Epidermal melanocyte (primary cell): Measurements from ENCODE around the gene PRDX1.
"Not testable (repeated sequence)": the region's sequence is repeated elsewhere in the genome, so short reads cannot be mapped to it uniquely, and the experiment has no call there.

Experiments used
- DNase-seq: peaks from one replicate; pipeline ENCODE4 v3.0.0; 2011; ENCODE audit warnings: low spot score; ENCODE audit not compliant: insufficient read length

The PRDX1 gene

GRCh38 chr1:45507195-45507594, 14.5 kb downstream of the PRDX1 start:
- no peak for DNase-seq

DNA sequence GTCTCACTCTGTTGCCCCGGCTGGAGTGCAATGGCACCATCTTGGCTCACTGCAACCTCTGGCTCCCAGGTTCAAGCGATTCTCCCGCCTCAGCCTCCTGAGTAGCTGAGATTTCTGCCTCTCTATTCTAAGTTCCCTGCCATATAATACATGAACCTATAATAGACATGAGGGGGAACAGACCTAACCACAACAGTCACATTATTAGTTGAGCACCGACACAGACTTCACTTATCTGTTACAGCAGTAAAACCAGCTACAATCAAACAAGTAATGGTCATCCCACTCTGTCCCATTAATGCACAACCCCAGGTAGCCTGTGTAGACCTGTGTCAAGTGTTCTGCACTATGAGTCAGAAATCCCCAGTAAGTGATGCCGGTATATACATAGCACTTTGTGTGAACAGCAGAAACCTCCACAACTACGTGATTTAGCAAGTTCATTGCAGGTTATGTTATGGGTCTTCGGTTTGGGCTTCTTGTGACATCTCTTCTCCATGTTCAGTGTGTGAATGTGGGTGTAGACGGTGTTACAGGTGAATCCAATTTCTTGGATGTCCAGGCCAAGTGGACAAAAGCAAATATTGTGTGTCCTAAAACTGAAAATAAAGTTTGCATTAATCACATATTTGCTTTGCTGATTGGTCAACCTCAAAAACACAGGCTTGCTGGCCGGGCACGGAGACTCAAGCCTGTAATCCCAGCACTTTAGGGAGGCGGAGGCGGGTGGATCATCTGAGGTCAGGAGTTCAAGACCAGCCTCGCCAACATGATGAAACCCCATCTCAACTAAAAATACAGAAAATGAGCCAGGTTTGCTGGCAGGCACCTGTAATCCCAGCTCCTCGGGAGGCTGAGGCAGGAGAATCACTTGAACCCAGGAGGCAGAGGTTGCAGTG, 18.0 kb downstream of the PRDX1 start:
- DNase-seq, result no peak

DNA sequence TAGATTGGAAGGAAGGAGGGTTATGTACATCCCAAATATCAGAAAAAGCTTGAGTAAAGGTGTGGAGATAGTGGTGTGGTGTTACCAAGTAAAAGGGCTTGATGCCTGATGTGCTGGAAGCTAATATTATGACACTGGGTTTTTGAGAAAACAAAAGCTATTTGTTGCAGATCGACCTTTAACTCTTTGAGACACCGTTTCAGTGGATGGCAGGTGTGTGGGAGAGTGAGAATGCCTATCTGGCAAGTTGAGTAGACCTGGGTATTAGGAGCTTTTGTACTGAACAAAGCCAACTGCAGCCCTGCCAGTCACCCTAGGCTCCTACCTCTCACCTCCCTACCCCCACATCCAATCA, 20.2 kb downstream of the PRDX1 start:
- DNase-seq, result no peak

DNA sequence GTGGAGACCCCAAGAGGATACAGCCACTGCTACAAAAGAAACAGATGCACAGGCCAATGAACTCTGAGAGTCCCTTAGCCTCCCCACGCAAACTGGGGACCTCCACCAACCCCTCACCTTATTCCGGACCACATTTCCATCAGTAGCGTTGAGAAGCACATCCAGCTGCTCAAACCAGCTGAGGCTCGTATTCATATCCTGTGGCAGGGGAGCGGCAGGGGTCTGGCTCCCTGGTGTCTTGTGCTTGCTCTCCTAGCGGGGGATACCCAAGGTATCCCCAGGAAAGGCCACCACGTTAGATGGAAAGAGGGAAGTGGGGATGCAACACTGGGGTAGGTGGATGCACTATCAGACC, 22.3 kb downstream of the PRDX1 start:
- no peak for DNase-seq

GRCh38 chr1:45498279-45498678, 23.4 kb downstream of the PRDX1 start:
- no peak for DNase-seq

GRCh38 chr1:45493116-45493697, 28.5 kb downstream of the PRDX1 start:
- DNase-seq, result peak; percentile 47

DNA sequence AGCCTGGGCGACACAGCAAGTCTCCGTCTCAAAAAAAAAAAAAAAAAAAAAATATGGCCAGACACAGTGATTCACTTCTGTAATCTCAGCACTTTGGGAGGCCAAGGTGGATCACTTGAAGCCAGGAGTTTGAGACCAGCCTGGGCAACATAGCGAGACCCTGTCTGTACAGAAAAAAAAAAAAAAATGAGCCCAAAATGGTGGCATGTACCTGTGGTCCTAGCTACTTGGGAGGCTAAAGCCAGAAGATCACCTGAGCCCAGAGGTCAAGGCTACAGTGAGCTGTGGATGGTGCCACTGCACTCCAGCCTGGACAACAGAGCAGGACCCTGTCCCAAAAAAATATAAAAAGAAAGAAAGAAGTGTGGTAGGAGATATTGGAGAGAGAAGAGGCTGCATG, 29.0 kb downstream of the PRDX1 start:
- DNase-seq, result no peak

- no peak for DNase-seq
These were observed 30.0 kb downstream of the PRDX1 start for GRCh38 chr1:45491487-45492260.

- peak; percentile 99 for DNase-seq
These were observed 30.8 kb downstream of the PRDX1 start, which contains the start of gene TESK2 for GRCh38 chr1:45490626-45491486. Gene TESK2, minus strand, starts transcription at chr1:45491163. Its CDS starts 33,378 bp downstream, at chr1:45457785.

DNA sequence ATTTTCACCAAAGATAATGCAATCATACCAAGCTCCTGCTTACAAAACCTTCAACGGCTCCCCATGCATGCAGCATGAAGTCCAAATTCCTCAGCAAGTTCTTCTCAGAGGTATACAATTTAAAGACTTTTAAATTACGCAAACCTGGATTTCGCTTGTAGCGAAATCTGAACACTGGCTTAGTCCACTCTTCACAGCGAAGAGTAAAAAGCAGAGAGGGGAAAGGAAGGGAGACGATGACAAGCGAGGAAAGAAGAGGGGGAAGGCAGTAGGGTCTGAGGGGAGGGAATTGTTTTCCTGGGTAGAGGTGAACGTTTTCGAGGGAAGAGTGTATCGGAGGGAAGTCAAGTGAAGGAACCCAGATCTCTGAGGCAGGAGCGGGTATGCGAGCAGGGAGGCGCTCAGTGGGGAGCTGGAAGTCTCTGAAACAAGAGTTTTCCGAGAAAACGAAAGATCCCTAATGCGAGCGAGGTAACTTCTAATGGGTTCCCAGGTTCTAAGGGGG, 31.5 kb downstream of the PRDX1 start:
- peak; percentile 31 for DNase-seq

DNA sequence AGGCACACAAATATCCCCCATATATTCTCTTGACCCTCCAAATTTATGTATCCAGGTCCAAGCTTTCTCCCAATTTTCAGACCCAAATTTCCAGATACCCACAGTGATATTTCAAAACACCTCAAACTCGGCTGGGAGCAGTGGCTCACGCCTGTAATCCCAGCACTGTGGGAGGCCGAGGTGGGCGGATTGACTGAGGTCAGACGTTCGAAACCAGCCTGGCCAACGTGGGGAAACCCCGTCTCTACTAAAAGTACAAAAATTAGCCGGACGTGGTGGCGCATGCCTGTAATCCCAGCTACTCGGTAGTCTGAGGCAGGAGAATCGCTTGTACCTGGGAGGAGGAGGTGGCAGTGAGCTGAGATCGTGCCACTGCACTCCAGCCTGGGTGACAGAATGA, 32.3 kb downstream of the PRDX1 start:
- DNase-seq, result not testable (repeated sequence)

DNA sequence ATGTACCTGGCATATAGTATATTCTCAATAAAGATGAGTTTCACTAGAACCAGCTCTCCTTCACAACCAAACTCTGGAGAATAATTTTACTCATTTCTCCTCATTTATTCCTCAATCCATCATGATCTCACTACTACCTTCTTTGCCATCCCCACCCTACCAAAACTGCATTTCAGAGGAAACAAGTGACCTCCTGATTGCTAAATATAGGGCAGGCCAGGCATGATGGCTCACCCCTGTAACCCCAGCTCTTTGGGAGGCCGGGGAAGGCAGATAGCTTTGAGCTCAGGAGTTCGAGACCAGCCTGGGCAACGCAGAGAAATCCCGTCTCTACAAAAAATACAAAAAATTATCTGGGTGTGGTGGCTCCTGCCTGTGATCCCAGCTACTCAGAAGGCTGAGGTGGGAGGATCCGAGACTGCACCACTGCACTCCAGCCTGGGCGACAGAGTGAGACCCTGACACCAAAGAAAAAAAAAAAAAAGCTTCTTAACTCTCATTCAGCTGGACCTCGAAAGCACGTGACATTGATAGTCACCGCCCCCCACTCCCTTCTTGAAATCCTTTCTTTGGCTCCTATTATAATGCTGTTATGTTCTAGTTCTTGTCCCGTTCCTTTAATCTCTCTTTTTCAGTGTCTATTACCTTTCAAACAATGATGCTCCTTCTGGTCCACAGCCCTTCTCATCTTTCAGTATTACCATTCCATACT, 32.9 kb downstream of the PRDX1 start:
- no peak for DNase-seq

DNA sequence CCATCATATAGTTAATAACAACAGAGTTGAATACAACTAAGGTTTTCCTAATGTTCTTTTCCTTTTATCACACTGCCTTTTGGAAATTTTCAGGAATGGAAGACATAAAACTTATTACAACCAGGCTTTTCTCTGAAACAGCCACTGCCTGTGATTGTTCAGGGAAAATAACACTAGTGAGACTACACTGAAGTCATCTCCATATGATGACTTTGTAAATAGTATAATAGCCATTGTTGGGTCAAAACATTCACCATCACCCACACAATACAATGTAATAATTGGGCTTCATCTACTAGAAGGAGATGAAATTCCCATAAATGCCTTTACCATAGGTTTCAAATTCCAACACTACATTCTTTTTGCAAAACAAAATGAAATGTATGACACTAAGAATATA, 35.7 kb downstream of the PRDX1 start:
- no peak for DNase-seq

DNA sequence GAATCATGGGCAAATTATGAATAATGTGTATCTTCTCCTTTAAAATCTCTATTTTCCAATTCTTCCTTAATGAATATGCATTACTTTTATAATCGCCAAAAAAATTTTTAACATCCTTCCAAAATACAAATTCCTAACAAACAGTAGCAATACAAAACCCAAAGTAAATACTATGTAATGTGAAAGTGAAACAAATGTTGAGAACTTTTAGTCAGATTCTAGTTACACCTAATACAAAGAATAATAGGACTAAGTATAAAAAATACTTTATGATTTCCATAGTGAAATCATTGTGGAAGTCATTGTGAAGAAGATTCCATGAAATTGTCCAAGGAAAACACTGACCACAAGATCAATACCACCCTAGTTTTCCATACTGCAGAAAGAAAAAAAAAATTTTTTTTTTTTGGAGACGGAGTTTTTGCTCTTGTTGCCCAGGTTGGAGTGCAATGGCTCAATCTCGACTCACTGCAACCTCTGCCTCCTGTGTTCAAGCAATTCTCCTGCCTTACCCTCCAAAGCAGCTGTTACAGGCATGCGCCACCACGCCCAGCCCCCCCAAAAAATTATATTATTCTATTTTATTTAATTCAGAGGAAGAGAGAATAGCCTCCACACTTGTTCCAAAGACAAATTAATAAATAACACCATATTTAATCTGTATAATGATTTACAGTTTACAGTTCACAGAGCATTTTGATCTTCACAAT, 42.5 kb downstream of the PRDX1 start:
- no peak for DNase-seq

DNA sequence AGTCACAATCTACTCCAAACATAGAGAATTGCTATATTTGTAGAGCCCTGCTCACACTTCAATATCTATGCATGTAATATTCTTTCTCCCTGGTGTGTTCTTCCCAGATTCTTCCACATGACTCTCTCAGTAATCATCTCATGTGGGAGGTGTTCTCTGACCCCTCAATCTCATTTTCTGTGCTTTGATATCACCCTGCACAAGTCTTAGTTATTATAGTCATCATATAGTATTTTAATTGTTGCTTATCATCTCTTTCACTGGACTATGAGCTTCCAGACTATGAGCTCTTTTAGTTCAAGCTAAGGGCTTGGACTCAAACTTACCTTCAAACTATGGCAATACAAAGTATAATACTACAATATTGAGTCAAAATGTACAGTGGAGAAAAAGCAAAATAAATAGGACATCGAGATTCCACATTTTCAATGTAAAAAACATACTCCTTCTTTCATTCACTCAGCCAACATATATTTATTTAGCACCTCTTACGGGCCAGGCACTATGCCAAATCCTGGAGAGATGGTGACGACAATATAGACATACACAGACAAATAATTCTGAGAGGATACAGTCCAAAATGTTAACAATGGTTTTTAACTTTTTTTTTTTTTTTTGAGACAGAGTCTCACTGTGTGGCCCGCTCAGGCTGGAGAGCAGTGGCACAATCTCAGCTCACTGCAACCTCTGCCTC, 43.4 kb downstream of the PRDX1 start:
- DNase-seq, result no peak

DNA sequence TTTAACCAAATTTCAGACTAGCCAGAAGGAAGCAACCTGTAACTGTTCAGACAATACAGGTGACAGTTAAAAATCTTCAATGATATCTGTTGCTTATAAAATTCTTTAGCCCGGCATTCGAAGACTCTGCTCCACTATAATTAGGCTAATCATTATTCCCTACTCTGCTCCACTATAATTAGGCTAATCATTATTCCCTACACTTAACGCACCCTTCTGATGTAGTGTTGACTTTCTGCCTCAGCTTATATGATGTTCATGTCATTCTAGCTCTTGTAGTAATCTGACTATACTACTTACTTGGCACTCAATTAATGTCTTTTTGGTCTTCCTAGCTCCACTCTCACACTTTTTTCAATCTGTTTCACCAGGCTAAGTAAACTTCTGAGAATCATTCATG, 44.0 kb downstream of the PRDX1 start:
- no peak for DNase-seq

- DNase-seq, result not testable (repeated sequence)
These were observed 47.5 kb downstream of the PRDX1 start for GRCh38 chr1:45474194-45474593.

- no peak for DNase-seq
These were observed 48.4 kb downstream of the PRDX1 start for GRCh38 chr1:45473302-45473701.

- DNase-seq, result no peak
These were observed 51.3 kb downstream of the PRDX1 start for GRCh38 chr1:45470306-45470798.
